SK-N-SH (cell line): ENCODE data around the gene SCEL. TPM values are rescaled to one million over a fixed set of nuclear protein-coding genes. Genes with fewer than 3 reads are reported as not detected.
A peak's percentile ranks its signal among the peaks of the same experiment; 100 is the strongest.

Experiments
- CTCF ChIA-PET: fragments of 300-600, 350-600 bp; formaldehyde crosslinking; extraction: SDS; loops from one replicate; lab custom pipeline; 2021; lab: Yijun Ruan, JAX
- POLR2A ChIA-PET: fragments of 350-600 bp; sonication (Branson Sonifier 250); formaldehyde crosslinking; extraction: SDS; loops from one replicate; lab custom pipeline; 2020; ENCODE audit warnings: antibody characterized with exemption, inconsistent platforms; lab: Yijun Ruan, JAX
- DNase-seq: peaks from one replicate; pipeline ENCODE4 v3.0.0; 2012
- H2AFZ ChIP-seq: fragments of 200-600 bp; sonication (generic); 2 replicates; pipeline ENCODE4 v1.8.1; 2016; ENCODE audit warnings: antibody characterized with exemption, mild to moderate bottlenecking, low read depth
- H3F3A ChIP-seq: fragments of 200-600 bp; sonication (generic); replicated peaks from 2 replicates; pipeline ENCODE3; 2016; ENCODE audit warnings: antibody characterized with exemption, mild to moderate bottlenecking; ENCODE audit not compliant: insufficient read depth
- H3K27ac ChIP-seq, 2 experiments: fragments of 200-500 bp in 1 of 2; fragments of 200-600 bp in 1 of 2; sonication (Bioruptor generic) in 1 of 2; sonication (generic), shearing (Covaris generic) in 1 of 2; 2 replicates each; pipeline versions ENCODE4 v1.5.1 to v1.6.1; 2014 to 2016; ENCODE audit warnings: low read depth in 2 of 2, inconsistent platforms in 1 of 2, low read length in 1 of 2, mild to moderate bottlenecking in 1 of 2, mixed read lengths in 1 of 2
- H3K27me3 ChIP-seq: fragments of 200-600 bp; sonication (generic), shearing (Covaris generic); 2 replicates; pipeline ENCODE4 v1.6.1; 2016; ENCODE audit warnings: mixed run types; ENCODE audit not compliant: insufficient read depth
- H3K36me3 ChIP-seq, 2 experiments: fragments of 200-500 bp in 1 of 2; fragments of 200-600 bp in 1 of 2; sonication (Bioruptor generic) in 1 of 2; sonication (generic) in 1 of 2; replicated peaks in 1 of 2; 2 replicates each; pipeline versions ENCODE3 to v1.5.1; 2014 to 2016; ENCODE audit warnings: low read length in 1 of 2, mild to moderate bottlenecking in 1 of 2; ENCODE audit not compliant: insufficient read depth in 2 of 2, control insufficient read depth in 1 of 2
- H3K4me1 ChIP-seq, 2 experiments: fragments of 200-500 bp in 1 of 2; fragments of 200-600 bp in 1 of 2; sonication (Bioruptor generic) in 1 of 2; sonication (generic), shearing (Covaris generic) in 1 of 2; 2 replicates each; pipeline versions ENCODE4 v1.5.1 to v1.6.1; 2014 to 2016; ENCODE audit warnings: low read depth in 1 of 2, low read length in 1 of 2, mixed run types in 1 of 2; ENCODE audit not compliant: insufficient read depth in 2 of 2, control insufficient read depth in 1 of 2
- H3K4me2 ChIP-seq: fragments of 200-600 bp; sonication (generic), shearing (Covaris generic); 2 replicates; pipeline ENCODE4 v1.6.1; 2017; ENCODE audit warnings: mixed run types
- H3K4me3 ChIP-seq, 2 experiments: fragments of 200-500 bp in 1 of 2; fragments of 200-600 bp in 1 of 2; sonication (Bioruptor generic) in 1 of 2; sonication (generic), shearing (Covaris generic) in 1 of 2; 2 replicates each; pipeline versions ENCODE4 v1.5.1 to v1.8.1; 2014 to 2016; ENCODE audit warnings: low read depth in 2 of 2, inconsistent platforms in 1 of 2, low read length in 1 of 2, mild to moderate bottlenecking in 1 of 2, mixed read lengths in 1 of 2, moderate library complexity in 1 of 2
- H3K79me2 ChIP-seq: fragments of 200-600 bp; sonication (generic); 2 replicates; pipeline ENCODE4 v1.8.1; 2017; ENCODE audit warnings: mild to moderate bottlenecking; ENCODE audit not compliant: insufficient read depth
- H3K9ac ChIP-seq: fragments of 200-600 bp; sonication (generic); 2 replicates; pipeline ENCODE4 v1.6.1; 2017; ENCODE audit warnings: mixed run types
- H3K9me2 ChIP-seq: fragments of 200-600 bp; sonication (generic); 2 replicates; pipeline ENCODE4 v1.6.1; 2017; ENCODE audit warnings: mixed run types
- H3K9me3 ChIP-seq: fragments of 200-600 bp; sonication (generic); 2 replicates; pipeline ENCODE4 v1.6.1; 2017; ENCODE audit warnings: mixed run types, mild to moderate bottlenecking, moderate library complexity
- H4K20me1 ChIP-seq: fragments of 200-600 bp; sonication (generic); 2 replicates; pipeline ENCODE4 v1.6.1; 2017; ENCODE audit warnings: mild to moderate bottlenecking, mixed run types; ENCODE audit not compliant: insufficient read depth
- EP300 ChIP-seq, 2 experiments: IDR thresholded peaks; 2 replicates each; pipeline versions ENCODE4 v1.4.0 to v1.6.1; 2012; ENCODE audit warnings: borderline replicate concordance in 1 of 2, low read depth in 1 of 2, low read length in 1 of 2
- FOSL2 ChIP-seq: IDR thresholded peaks from 2 replicates; pipeline ENCODE4 v1.4.0; 2012; ENCODE audit warnings: low read depth, mild to moderate bottlenecking, moderate library complexity, borderline replicate concordance
- GATA2 ChIP-seq: sonication (generic); formaldehyde crosslinking; IDR thresholded peaks from 2 replicates; pipeline ENCODE4 v1.5.0; 2020; ENCODE audit warnings: mild to moderate bottlenecking, missing genetic modification reagents
- MEF2A ChIP-seq: IDR thresholded peaks from 2 replicates; pipeline ENCODE4 v1.4.0; 2012; ENCODE audit warnings: low read depth, borderline replicate concordance
- NFIC ChIP-seq: IDR thresholded peaks from 2 replicates; pipeline ENCODE4 v1.4.0; 2012; ENCODE audit warnings: borderline replicate concordance
- RAD21 ChIP-seq: IDR thresholded peaks from 2 replicates; pipeline ENCODE4 v1.6.1; 2012; ENCODE audit warnings: mild to moderate bottlenecking, low read length
- REST ChIP-seq: IDR thresholded peaks from 2 replicates; pipeline ENCODE4 v1.6.1; 2012; ENCODE audit warnings: mild to moderate bottlenecking, low read depth, low read length, moderate library complexity
- SIN3A ChIP-seq: IDR thresholded peaks from 2 replicates; pipeline ENCODE4 v1.6.1; 2012; ENCODE audit warnings: low read depth, mild to moderate bottlenecking, low read length, moderate library complexity, borderline replicate concordance
- SMC3 ChIP-seq: IDR thresholded peaks from 2 replicates; pipeline ENCODE4 v1.6.1; 2012; ENCODE audit warnings: low read depth, low read length, improper control_type of control experiment
- TAF1 ChIP-seq: IDR thresholded peaks from 2 replicates; pipeline ENCODE4 v1.6.1; 2012; ENCODE audit warnings: low read depth, mild to moderate bottlenecking, low read length, moderate library complexity, borderline replicate concordance
- TCF12 ChIP-seq: IDR thresholded peaks from 2 replicates; pipeline ENCODE4 v1.4.0; 2012
- TEAD4 ChIP-seq: IDR thresholded peaks from 2 replicates; pipeline ENCODE4 v1.4.0; 2012; ENCODE audit warnings: mild to moderate bottlenecking, borderline replicate concordance; ENCODE audit not compliant: insufficient read depth
- WGBS: methylation state at CpG from one replicate; pipeline ENCODE4 v1.1.6; 2017; ENCODE audit warnings: low lambda C conversion rate; 5-methylcytosine and 5-hydroxymethylcytosine counted together
- polyA plus RNA-seq, 3 experiments: library from polyadenylated mRNA; depleted of rRNA; stranded (reverse); fragments of >200 nt; gene quantifications; 2 replicates each; pipeline ENCODE4 v1.2.3, GENCODE V29; 2012
- TF ChIP-seq, protein P1 (sequence below): IDR thresholded peaks from 2 replicates; pipeline ENCODE4 v1.4.0; 2012; ENCODE audit warnings: low read depth, borderline replicate concordance
- TF ChIP-seq, protein P2 (sequence below): fragments of 150-350 bp; IDR thresholded peaks from 2 replicates; pipeline ENCODE4 v1.6.1; 2017; ENCODE audit warnings: antibody characterized with exemption, low read length, low read depth, borderline replicate concordance

The SCEL gene
- polyA plus RNA-seq, 1 of the 3 experiments (the other 2 are of a cell fraction), result 0.02 TPM

GRCh38 chr13:77521595-77522367 lies 13.7 kb upstream of the SCEL start:
- Histone ChIP-seq H3K9ac (no peak overlapping the region), H3F3A (peaks cover 15% of the 10 kb centered on the region), H4K20me1 (no peaks in the 10 kb centered on the region), H3K4me3 (no peak overlapping the region), H2AFZ (peak overlapping the region; percentile 42; the same call in 1 of the 2 replicates), H3K36me3 (no peaks in the 10 kb centered on the region), H3K27me3 (no peaks in the 10 kb centered on the region), H3K4me2 (peak overlapping the region; percentile 37), H3K4me1 (peaks cover 0 to 29% of the 10 kb centered on the region in 2 experiments; a peak in 2 of 4 replicates), H3K27ac (peak overlapping the region in 1 of 2 experiments; percentile 46; a peak in 2 of 4 replicates), H3K79me2 (no peaks in the 10 kb centered on the region), H3K9me3 (no peaks in the 10 kb centered on the region), H3K9me2 (no peaks in the 10 kb centered on the region)
- CTCF ChIA-PET, result interaction anchor here (0.9 to 1.3 kb wide), 2 partner anchors 20 to 29 kb away, joined by 3 read pairs; no protein-coding TSS in a partner anchor
- POLR2A ChIA-PET, result no interaction called here
- 53% methylated on average over 3 of the region's 3 CpGs for WGBS
- TF ChIP-seq TCF12 (peak; percentile 46; the same call in 1 of the 2 replicates), RAD21 (no peak), NFIC (peak; percentile 51; the same call in 1 of the 2 replicates), SIN3A (no peak), EP300 (IDR thresholded peaks at IDR 0.05; ENCODE audit: borderline replicate concordance in 1 of 2, low read depth in 1 of 2, low read length in 1 of 2) (0 out of 4 replicates have a peak, but pooled peaks of 1 of the 2 experiments have one; percentile 31)
- no peak for DNase-seq

- no peaks in the 10 kb centered on the region for H3K27me3 ChIP-seq
- H4K20me1 ChIP-seq, result no peaks in the 10 kb centered on the region
- no peaks in the 10 kb centered on the region for H3K9me2 ChIP-seq
- no peak overlapping the region for H3K27ac ChIP-seq
- peaks cover 13% of the 10 kb centered on the region for H3F3A ChIP-seq
- H3K4me3 ChIP-seq, result no peak overlapping the region
- TF ChIP-seq, protein P1, sequence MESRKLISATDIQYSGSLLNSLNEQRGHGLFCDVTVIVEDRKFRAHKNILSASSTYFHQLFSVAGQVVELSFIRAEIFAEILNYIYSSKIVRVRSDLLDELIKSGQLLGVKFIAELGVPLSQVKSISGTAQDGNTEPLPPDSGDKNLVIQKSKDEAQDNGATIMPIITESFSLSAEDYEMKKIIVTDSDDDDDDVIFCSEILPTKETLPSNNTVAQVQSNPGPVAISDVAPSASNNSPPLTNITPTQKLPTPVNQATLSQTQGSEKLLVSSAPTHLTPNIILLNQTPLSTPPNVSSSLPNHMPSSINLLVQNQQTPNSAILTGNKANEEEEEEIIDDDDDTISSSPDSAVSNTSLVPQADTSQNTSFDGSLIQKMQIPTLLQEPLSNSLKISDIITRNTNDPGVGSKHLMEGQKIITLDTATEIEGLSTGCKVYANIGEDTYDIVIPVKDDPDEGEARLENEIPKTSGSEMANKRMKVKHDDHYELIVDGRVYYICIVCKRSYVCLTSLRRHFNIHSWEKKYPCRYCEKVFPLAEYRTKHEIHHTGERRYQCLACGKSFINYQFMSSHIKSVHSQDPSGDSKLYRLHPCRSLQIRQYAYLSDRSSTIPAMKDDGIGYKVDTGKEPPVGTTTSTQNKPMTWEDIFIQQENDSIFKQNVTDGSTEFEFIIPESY, result no peak
- TF ChIP-seq MEF2A (no peak), SMC3 (no peak), SIN3A (no peak), REST (no peak), GATA2 (CRISPR knock-in tag) (no peak), TCF12 (no peak), TEAD4 (no peak), TAF1 (no peak), FOSL2 (no peak)
- TF ChIP-seq, protein P2, sequence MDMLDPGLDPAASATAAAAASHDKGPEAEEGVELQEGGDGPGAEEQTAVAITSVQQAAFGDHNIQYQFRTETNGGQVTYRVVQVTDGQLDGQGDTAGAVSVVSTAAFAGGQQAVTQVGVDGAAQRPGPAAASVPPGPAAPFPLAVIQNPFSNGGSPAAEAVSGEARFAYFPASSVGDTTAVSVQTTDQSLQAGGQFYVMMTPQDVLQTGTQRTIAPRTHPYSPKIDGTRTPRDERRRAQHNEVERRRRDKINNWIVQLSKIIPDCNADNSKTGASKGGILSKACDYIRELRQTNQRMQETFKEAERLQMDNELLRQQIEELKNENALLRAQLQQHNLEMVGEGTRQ, result no peak
- H3K36me3 ChIP-seq, result no peaks in the 10 kb centered on the region
- no peak overlapping the region for H2AFZ ChIP-seq
- ChIA-PET CTCF (no interaction called here), POLR2A (no interaction called here)
- peaks cover 0 to 25% of the 10 kb centered on the region in 2 experiments; a peak in 1 of 4 replicates for H3K4me1 ChIP-seq
- WGBS, result 86% methylated on average over 3 of the region's 3 CpGs
- H3K4me2 ChIP-seq, result peak overlapping the region; percentile 37; the same call in 1 of the 2 replicates
- no peaks in the 10 kb centered on the region for H3K9me3 ChIP-seq
- no peak for DNase-seq
- H3K9ac ChIP-seq, result no peak overlapping the region
- no peaks in the 10 kb centered on the region for H3K79me2 ChIP-seq
Observed at GRCh38 chr13:77522444-77522843, 13.1 kb upstream of the SCEL start.
